ENCODE data around the gene TSNAXIP1.
"Not testable (repeated sequence)": the region's sequence is repeated elsewhere in the genome, so short reads cannot be mapped to it uniquely, and the experiment has no call there.

Gene TSNAXIP1

GRCh38 chr16:67862623-67863583, 56.2 kb downstream of the TSNAXIP1 start:
- DNase-seq: peak; percentile 5

- DNase-seq: not testable (repeated sequence)
Measured at GRCh38 chr16:67864044-67864443, 57.4 kb downstream of the TSNAXIP1 start.

GRCh38 chr16:67864594-67864993, 57.9 kb downstream of the TSNAXIP1 start:
- DNase-seq: peak; percentile 6

- DNase-seq: peak; percentile 44
Measured at GRCh38 chr16:67865318-67865717, 58.6 kb downstream of the TSNAXIP1 start.

- no peak for DNase-seq
Measured at GRCh38 chr16:67868290-67868689, 61.6 kb downstream of the TSNAXIP1 start.

GRCh38 chr16:67869653-67870052, 63.0 kb downstream of the TSNAXIP1 start:
- no peak for DNase-seq

GRCh38 chr16:67871256-67871655, 64.6 kb downstream of the TSNAXIP1 start:
- peak; percentile 16 for DNase-seq

- peak; percentile 26 for DNase-seq
Measured at GRCh38 chr16:67872131-67872630, 65.5 kb downstream of the TSNAXIP1 start.

- peak; percentile 81 for DNase-seq
Measured at GRCh38 chr16:67872631-67873434, 66.1 kb downstream of the TSNAXIP1 start, which contains the start of gene EDC4. Gene EDC4, plus strand, starts transcription at chr16:67873052. Its CDS starts 210 bp downstream, at chr16:67873262.

GRCh38 chr16:67873435-67874370, 67.0 kb downstream of the TSNAXIP1 start:
- peak; percentile 47 for DNase-seq

GRCh38 chr16:67874372-67874771, 67.7 kb downstream of the TSNAXIP1 start:
- DNase-seq: no peak

- DNase-seq: no peak
Measured at GRCh38 chr16:67877064-67877463, 70.4 kb downstream of the TSNAXIP1 start.
